Hippocampal formation (tissue), 2 donors: ENCODE data around the gene DUSP9.

Experiments used
- DNase-seq, 2 donors: peaks; one replicate each; lab custom pipeline; 2025; lab: John Stamatoyannopoulos, UW

The DUSP9 gene

DNA sequence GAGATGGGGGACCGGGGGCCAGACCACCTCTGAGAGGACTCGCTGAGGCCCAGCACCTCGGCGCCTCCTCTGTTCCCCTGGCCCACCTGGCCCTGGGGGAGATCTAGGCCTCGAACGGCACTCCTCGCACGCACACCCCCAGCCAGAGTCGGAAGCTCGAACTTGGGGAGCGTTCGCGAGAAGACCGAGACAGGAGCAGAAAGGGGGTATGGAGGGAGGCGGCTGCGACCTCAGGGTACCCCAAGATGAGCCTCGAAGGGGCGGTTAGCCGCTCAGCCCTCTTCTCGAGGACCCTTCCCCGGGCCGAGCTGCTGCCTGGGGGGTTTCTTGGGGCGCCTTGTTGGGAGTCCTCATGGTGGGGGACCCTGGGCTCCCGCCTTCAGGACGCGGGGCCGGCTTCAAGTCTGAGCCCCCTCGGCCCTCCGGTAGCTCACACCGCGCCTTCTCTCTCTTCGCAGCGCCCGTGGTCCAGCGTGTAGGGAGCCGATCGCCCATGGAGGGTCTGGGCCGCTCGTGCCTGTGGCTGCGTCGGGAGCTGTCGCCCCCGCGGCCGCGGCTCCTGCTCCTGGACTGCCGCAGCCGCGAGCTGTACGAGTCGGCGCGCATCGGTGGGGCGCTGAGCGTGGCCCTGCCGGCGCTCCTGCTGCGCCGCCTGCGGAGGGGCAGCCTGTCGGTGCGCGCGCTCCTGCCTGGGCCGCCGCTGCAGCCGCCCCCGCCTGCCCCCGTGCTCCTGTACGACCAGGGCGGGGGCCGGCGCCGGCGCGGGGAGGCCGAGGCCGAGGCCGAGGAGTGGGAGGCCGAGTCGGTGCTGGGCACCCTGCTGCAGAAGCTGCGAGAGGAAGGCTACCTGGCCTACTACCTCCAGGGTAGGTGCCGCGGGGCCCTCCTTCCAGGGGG lies 706 bp downstream of the DUSP9 start:
- no peak for DNase-seq

DNA sequence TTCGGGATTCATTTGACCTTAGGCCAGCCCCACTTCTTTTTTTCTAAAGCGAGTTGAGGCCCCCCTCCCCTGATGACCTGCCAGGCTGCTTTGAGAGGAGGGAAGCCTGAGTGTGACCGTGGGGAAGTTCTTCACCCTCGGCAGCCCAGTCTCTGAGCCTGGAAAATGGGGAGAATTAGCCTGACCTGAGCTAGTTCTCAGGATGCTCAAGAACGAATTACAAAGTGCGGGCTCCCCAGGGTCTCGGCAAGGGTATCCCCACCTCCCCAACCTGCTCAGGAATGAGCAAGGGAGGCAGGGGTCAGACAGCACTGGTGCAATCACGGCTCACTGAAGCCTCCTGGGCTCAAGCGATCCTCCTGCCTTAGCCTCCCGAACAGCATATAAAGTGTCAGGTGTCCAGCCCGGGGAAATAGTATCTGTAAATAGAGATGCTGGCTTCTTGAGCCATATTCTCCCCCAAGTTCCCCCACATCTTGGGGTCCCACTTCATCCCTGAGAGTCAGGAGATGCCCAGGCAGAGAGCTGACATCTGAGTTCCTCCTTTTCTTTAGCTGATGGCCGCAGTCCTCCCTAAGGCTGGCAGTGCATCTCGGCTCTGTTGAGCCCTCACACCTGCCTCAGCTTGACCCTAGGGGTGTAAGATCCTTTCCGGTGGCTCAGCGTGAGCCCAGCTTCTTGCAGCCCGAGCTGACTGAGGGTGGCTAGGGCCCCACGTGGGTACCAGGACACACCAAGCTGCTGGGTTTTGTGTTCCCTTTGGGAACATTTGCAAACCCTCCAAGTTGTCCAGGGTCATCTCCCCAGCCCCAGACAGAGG lies 1.6 kb downstream of the DUSP9 start:
- DNase-seq = no peak

- DNase-seq = no peak
These were observed 2.3 kb downstream of the DUSP9 start for GRCh38 chrX:153649178-153649914.

DNA sequence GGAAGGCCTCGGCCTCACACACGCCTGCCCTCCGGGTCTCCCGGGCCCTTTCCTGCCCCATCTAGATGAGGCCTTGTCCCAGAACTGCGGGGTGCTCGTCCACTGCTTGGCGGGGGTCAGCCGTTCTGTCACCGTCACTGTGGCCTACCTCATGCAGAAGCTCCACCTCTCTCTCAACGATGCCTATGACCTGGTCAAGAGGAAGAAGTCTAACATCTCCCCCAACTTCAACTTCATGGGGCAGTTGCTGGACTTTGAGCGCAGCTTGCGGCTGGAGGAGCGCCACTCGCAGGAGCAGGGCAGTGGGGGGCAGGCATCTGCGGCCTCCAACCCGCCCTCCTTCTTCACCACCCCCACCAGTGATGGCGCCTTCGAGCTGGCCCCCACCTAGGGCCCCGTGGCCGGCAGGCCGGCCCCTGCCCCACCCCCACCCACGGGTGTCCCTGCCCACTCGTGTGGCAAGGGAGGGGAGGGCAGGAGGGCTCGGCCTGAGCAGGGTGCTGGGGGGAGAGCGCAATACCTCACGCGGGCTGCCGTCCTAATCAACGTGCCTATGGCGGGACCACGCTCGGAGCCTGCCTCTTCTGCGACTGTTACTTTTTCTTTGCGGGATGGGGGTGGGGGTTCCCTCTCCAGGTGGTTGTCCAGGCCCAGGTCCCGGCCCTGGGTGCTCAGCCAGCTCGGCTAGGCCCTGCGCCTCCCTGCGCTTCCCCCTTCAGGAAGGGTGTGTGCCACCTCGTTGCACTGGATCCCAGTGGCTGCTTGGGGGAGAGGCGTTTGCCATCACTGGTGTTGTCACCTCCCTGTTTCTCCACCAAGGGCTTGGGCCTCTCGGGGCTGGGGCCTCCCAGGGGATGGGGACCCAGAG lies 3.1 kb downstream of the DUSP9 start:
- no peak for DNase-seq

DNA sequence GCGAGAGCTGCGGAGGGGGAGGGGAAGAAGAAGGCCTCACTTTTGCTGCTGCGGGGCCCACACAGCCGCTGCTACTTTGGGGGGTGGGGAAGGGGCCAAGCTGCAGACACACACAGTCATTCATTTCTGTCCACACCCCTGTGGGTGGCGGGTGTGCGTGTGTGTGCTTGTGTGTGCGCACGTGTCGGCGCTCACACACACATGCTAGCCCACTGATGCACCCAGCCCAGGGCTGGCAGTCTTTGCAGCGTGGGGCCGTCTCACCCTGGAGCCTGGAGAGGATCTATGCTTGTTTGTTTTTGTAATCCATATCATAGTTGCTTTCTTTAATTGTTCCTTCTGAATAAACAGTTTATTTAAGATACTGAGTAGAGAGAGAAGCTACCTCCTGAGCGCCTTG lies 4.0 kb downstream of the DUSP9 start:
- no peak for DNase-seq

- DNase-seq = no peak
These were observed 4.6 kb downstream of the DUSP9 start for GRCh38 chrX:153651540-153652079.

DNA sequence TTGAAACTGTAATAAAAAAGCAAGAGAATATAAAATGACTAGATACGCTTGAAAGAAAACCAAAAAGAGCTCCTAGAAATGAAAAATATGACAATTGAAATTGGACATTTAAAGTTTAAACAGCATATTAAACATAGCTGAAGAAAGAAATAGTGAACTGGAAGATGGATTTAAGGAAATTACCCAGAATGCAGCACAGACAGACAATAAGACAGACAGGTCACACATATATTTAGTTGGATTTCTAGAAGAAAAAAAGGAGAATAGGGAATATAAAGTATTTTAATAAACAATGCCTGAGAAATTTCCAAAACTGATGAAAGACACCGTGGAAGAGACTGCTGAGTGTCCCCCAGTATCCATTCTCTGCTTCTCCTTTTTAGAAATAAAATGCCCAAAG lies 6.6 kb downstream of the DUSP9 start:
- no peak for DNase-seq

GRCh38 chrX:153657161-153657560 lies 10.2 kb downstream of the DUSP9 start:
- DNase-seq = no peak

DNA sequence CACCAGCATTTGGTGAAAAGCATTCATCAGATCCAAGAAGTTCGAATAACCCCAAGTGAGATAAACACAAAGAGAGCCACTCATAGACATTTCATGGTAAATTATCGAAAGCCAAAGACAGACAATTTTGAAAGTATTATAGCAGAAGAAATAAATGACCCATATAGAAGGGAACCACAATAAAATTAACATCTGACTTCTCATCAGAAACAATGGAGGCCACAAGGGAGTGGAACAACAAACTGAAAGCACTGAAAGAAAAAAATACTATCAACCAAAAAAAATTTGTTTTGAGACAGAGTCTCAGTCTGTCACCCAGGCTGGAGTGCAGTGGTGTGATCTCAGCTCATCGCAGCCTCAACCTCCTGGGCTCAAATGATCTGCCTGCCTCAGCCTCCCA lies 12.3 kb downstream of the DUSP9 start:
- DNase-seq = no peak

- DNase-seq = no peak
These were observed 15.3 kb downstream of the DUSP9 start for GRCh38 chrX:153662266-153662665.

- no peak for DNase-seq
These were observed 18.8 kb downstream of the DUSP9 start for GRCh38 chrX:153665726-153666306.

DNA sequence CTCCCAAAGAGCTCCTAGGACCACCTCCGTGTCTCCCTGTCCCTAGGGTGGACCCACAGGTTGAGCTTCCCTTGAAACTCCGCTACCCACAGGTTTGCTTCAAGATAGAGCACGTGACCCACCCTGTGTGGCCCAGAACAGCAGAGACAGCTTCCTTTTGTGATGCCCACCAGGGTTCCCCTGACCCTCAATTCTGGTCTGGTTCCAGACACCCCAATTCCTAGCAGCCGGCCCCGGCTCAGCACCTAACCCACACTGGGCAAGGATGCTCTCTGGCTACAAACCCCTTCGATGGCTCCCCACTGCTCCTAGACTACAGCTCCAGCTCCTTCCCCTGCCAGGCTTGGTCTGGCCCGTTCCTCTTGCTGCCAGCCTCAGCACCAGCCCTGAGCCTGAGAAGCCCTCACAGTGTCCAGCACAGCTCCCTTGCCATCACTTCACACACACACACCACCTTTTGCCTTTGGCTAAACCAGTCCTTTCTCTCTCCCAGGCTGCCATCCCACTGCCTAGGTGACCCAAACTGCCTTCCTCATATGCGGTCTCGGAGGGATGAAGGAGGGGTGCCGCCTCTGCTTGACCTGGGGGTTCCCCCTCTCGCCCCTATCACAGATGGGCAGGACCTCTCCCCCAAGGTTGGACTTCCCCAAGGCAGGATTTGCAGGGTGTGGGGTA lies 20.4 kb downstream of the DUSP9 start:
- DNase-seq = no peak

DNA sequence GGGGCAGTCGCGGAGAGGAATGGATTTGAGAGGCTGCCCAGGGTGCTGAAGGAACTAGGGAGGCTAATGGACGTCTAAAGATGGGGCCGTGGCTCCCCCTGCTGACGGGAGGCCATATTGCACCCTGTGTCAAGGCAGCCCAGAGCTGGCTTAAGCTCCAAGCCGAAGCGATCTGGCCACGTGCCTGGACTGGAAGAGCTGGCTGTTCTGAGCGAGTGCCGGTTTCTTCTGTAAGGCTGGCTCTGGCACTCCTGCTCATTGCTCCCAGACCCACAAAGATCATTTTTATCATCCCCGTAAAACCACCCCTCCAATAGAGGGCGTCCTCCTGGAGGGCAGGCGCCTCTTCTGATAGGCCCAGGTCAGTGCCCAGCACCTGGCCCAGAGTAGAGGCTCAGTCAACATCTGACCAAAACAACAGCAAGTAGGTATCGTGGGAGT lies 21.0 kb downstream of the DUSP9 start:
- peak; percentile 75 to 77 for DNase-seq

DNA sequence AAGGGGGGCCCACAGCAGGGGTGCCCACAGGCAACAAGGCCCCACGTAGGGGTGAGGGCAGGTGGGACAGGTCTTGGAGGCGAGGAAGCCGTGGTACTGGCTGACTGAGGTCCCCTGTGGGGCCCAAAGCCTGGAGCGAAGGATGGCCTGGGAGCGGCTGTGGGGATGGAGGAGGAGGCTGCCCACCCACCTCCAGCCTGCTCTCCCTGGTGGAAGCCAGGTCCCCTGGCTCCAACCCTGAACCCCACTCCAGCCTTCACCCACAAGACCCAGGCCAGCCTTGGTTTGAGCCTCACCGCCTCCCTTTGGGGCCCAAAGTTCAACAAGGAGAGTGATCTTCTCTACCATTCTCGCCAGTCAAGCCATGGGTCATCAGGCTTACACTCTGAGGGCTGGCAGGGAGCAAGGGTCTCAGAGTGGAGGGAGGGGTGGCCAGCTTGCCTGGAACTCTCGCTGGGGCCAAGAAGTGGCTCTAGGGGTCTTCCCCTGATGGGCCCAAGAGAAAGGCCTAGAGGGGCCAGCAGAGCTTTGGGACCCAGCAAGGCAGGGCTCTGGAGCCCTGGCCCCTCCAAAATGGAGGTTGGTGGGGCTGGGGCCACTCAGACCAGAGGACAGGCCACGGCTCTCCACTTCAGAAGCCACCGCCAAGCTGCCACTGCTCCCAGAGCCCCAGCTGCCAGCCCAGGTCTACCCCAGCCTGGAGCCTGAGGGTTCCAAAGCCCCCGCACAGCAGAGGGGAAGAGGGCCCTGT lies 21.6 kb downstream of the DUSP9 start:
- DNase-seq = no peak

DNA sequence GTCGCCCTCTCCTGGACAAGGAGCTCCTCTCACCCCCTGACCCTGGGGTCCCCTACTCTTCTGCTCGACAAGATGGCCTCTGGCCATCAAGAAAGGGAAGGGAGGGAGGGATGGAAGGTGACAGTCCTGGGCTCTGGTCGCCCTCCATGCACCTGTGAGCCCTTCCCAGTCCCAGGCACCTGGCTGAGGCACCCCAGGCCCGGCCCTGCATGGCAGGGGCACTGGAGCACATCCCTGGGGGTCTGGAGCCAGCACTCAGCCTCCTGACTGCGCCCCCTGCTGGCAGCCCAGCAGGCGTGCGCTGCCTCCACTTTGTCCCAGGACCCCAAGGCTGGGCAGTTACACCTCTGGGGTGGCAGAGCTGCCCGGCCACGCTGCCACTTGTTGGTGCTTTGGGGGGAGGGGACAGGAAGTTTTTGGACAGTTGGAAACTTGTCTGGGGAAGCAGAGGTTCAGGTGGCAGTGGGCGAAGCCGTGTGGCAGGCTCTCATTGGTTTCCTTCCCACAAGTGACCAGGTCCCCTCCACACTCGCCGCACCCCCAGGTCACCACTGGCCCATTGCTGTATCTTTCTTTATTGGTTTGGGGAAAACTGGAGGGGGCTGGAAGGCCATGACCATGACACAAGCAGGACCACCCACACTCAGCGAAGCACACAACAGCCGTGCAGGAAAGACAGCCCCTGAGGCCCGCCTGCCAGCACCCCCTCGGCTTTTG lies 22.3 kb downstream of the DUSP9 start:
- DNase-seq = no peak

- no peak for DNase-seq
These were observed 23.1 kb downstream of the DUSP9 start for GRCh38 chrX:153669901-153670731.

GRCh38 chrX:153670748-153671588 lies 24.0 kb downstream of the DUSP9 start:
- DNase-seq = no peak
